Measurements from ENCODE around the gene TMCC1. TPM values are rescaled to one million over a fixed set of nuclear protein-coding genes. Genes with fewer than 3 reads are reported as not detected.

The TMCC1 gene
- total RNA-seq, 1 donor from 2014 or later = 42.3 TPM

- no peaks in the 10 kb centered on the region for H3K27me3 ChIP-seq
- no peak for TF ChIP-seq CTCF (IDR thresholded peaks at IDR 0.05)
- no peak overlapping the region for H3K27ac ChIP-seq
- H3K9me3 ChIP-seq = no peaks in the 10 kb centered on the region
- H3K4me3 ChIP-seq = no peak overlapping the region
- ATAC-seq = no peak
- DNase-seq = no peak
- H3K36me3 ChIP-seq = peaks cover 5% of the 10 kb centered on the region
- intact Hi-C loops (cut with DNase I) = no loop called here
- peaks cover 23% of the 10 kb centered on the region for H3K4me1 ChIP-seq
Measured at GRCh38 chr3:129831503-129831902, 62.0 kb downstream of the TMCC1 start.

- H3K36me3 ChIP-seq = peaks cover 5% of the 10 kb centered on the region
- TF ChIP-seq CTCF (IDR thresholded peaks at IDR 0.05) = peak; percentile 65
- H3K9me3 ChIP-seq = no peaks in the 10 kb centered on the region
- intact Hi-C loops (cut with DNase I) = loop anchor here (10.0 kb wide), 1 partner anchor 175 kb away; no protein-coding TSS in a partner anchor
- H3K27me3 ChIP-seq = no peaks in the 10 kb centered on the region
- no peak overlapping the region for H3K27ac ChIP-seq
- H3K4me1 ChIP-seq = peaks cover 23% of the 10 kb centered on the region
- ATAC-seq (peak; percentile 93), DNase-seq (no peak)
- no peak overlapping the region for H3K4me3 ChIP-seq
Measured at GRCh38 chr3:129829640-129830039, 63.9 kb downstream of the TMCC1 start.

GRCh38 chr3:129827765-129828164, 65.7 kb downstream of the TMCC1 start:
- Histone ChIP-seq H3K27ac (no peak overlapping the region), H3K4me1 (peaks cover 23% of the 10 kb centered on the region), H3K9me3 (no peaks in the 10 kb centered on the region), H3K36me3 (peaks cover 5% of the 10 kb centered on the region), H3K27me3 (no peaks in the 10 kb centered on the region), H3K4me3 (no peak overlapping the region)
- TF ChIP-seq CTCF (IDR thresholded peaks at IDR 0.05) = no peak
- intact Hi-C loops (cut with DNase I) = loop anchor here (10.0 kb wide), 1 partner anchor 173 kb away; no protein-coding TSS in a partner anchor
- peak; percentile 75 for ATAC-seq
- no peak for DNase-seq

GRCh38 chr3:129824926-129825541, 68.5 kb downstream of the TMCC1 start:
- Histone ChIP-seq H3K4me3 (no peak overlapping the region), H3K27me3 (no peaks in the 10 kb centered on the region), H3K9me3 (no peaks in the 10 kb centered on the region), H3K27ac (no peak overlapping the region), H3K4me1 (peaks cover 15% of the 10 kb centered on the region), H3K36me3 (peaks cover 5% of the 10 kb centered on the region)
- peak; percentile 72 for TF ChIP-seq CTCF (IDR thresholded peaks at IDR 0.05)
- intact Hi-C loops (cut with DNase I) = loop anchor here (10.0 kb wide), 1 partner anchor 170 kb away; no protein-coding TSS in a partner anchor
- DNase-seq = no peak
- ATAC-seq = peak; percentile 84

GRCh38 chr3:129822679-129823078, 70.8 kb downstream of the TMCC1 start:
- Histone ChIP-seq H3K27me3 (no peaks in the 10 kb centered on the region), H3K9me3 (no peaks in the 10 kb centered on the region), H3K4me1 (peaks cover 2% of the 10 kb centered on the region), H3K27ac (peak overlapping the region; percentile 56), H3K36me3 (peaks cover 4% of the 10 kb centered on the region), H3K4me3 (no peak overlapping the region)
- peak; percentile 61 for ATAC-seq
- intact Hi-C loops (cut with DNase I) = loop anchor here (10.0 kb wide), 1 partner anchor 168 kb away; no protein-coding TSS in a partner anchor
- no peak for TF ChIP-seq CTCF (IDR thresholded peaks at IDR 0.05)
- DNase-seq = no peak
